Measurements from ENCODE around the gene SUPT3H.

SUPT3H gene

GRCh38 chr6:45377554-45378333 is at the start of gene SUPT3H:
TSS of gene SUPT3H (minus strand) at chr6:45377934.
- peak; percentile 96 for DNase-seq

GRCh38 chr6:45426251-45426650 is 48.5 kb upstream of the SUPT3H start:
- no peak for DNase-seq

GRCh38 chr6:45424451-45424861 is 46.7 kb upstream of the SUPT3H start:
- no peak for DNase-seq

GRCh38 chr6:45423824-45424450 is 46.2 kb upstream of the SUPT3H start:
- no peak for DNase-seq

- DNase-seq: no peak
These were observed 45.5 kb upstream of the SUPT3H start for GRCh38 chr6:45423111-45423823.

GRCh38 chr6:45422503-45423110 is 44.9 kb upstream of the SUPT3H start:
- no peak for DNase-seq

GRCh38 chr6:45421709-45422502 is 44.2 kb upstream of the SUPT3H start:
- DNase-seq: no peak

GRCh38 chr6:45420909-45421708 is 43.4 kb upstream of the SUPT3H start:
- no peak for DNase-seq

GRCh38 chr6:45420083-45420908 is 42.6 kb upstream of the SUPT3H start:
- DNase-seq: no peak

- peak; percentile 16 for DNase-seq
These were observed 41.9 kb upstream of the SUPT3H start for GRCh38 chr6:45419571-45420082.

- DNase-seq: no peak
These were observed 39.7 kb upstream of the SUPT3H start for GRCh38 chr6:45417436-45417835.

- DNase-seq: no peak
These were observed 39.0 kb upstream of the SUPT3H start for GRCh38 chr6:45416700-45417099.

- DNase-seq: no peak
These were observed 38.2 kb upstream of the SUPT3H start for GRCh38 chr6:45415788-45416518.

- no peak for DNase-seq
These were observed 37.6 kb upstream of the SUPT3H start for GRCh38 chr6:45415315-45415714.

GRCh38 chr6:45411959-45412358 is 34.2 kb upstream of the SUPT3H start:
- no peak for DNase-seq

- DNase-seq: no peak
These were observed 22.3 kb upstream of the SUPT3H start for GRCh38 chr6:45400021-45400420.

- DNase-seq: no peak
These were observed 20.5 kb upstream of the SUPT3H start for GRCh38 chr6:45398075-45398813.

GRCh38 chr6:45394586-45395095 is 16.9 kb upstream of the SUPT3H start:
- DNase-seq: no peak

- DNase-seq: no peak
These were observed 10.6 kb upstream of the SUPT3H start for GRCh38 chr6:45388328-45388727.

Measured in NCI-H2171 (cell line).